ENCODE results near the gene NHLRC4.

- TF ChIP-seq CTCF (optimal IDR thresholded peaks at IDR 0.05 in 1 of 3, IDR thresholded peaks at IDR 0.05 in 1 of 3, conservative IDR thresholded peaks at IDR 0.05 in 1 of 3; ENCODE audit: extremely low read depth in 1 of 3, insufficient read depth in 2 of 3, low read length in 3 of 3) (no peak), EZH2 (IDR thresholded peaks at IDR 0.05; ENCODE audit: low read length) (no peak)
These were observed 46.0 kb upstream of the NHLRC4 start for GRCh38 chr16:520847-521246.
